ENCODE measurements around the gene SLC6A18. TPM values are rescaled to one million over a fixed set of nuclear protein-coding genes. Genes with fewer than 3 reads are reported as not detected.
"Not testable (repeated sequence)": the region's sequence is repeated elsewhere in the genome, so short reads cannot be mapped to it uniquely, and the experiment has no call there.

Gene SLC6A18
- total RNA-seq, 1 donor from 2014 or later, result not detected

- not testable (repeated sequence) for DNase-seq (ENCODE audit: low read depth in 2 of 2)
Measured at GRCh38 chr5:1229023-1229422, 3.8 kb downstream of the SLC6A18 start.

GRCh38 chr5:1229822-1230221 lies 4.6 kb downstream of the SLC6A18 start:
- DNase-seq (ENCODE audit: low read depth in 2 of 2), result no peak

- no peak for DNase-seq (ENCODE audit: low read depth in 2 of 2)
Measured at GRCh38 chr5:1230551-1230950, 5.4 kb downstream of the SLC6A18 start.

GRCh38 chr5:1231354-1231905 lies 6.2 kb downstream of the SLC6A18 start:
- no peak for DNase-seq (ENCODE audit: low read depth in 2 of 2)

- no peak for DNase-seq (ENCODE audit: low read depth in 2 of 2)
Measured at GRCh38 chr5:1232780-1233179, 7.6 kb downstream of the SLC6A18 start.

- no peak for DNase-seq (ENCODE audit: low read depth in 2 of 2)
Measured at GRCh38 chr5:1235379-1235778, 10.2 kb downstream of the SLC6A18 start.

GRCh38 chr5:1235838-1236237 lies 10.7 kb downstream of the SLC6A18 start:
- no peak for DNase-seq (ENCODE audit: low read depth in 2 of 2)

GRCh38 chr5:1239505-1240251 lies 14.5 kb downstream of the SLC6A18 start:
- DNase-seq (ENCODE audit: low read depth in 2 of 2), result no peak

GRCh38 chr5:1240496-1241260 lies 15.5 kb downstream of the SLC6A18 start:
- no peak for DNase-seq (ENCODE audit: low read depth in 2 of 2)

GRCh38 chr5:1241509-1242080 lies 16.4 kb downstream of the SLC6A18 start:
- no peak for DNase-seq (ENCODE audit: low read depth in 2 of 2)

- DNase-seq (ENCODE audit: low read depth in 2 of 2), result no peak
Measured at GRCh38 chr5:1242733-1243486, 17.7 kb downstream of the SLC6A18 start.

GRCh38 chr5:1243487-1244130 lies 18.4 kb downstream of the SLC6A18 start:
- no peak for DNase-seq (ENCODE audit: low read depth in 2 of 2)

- DNase-seq (ENCODE audit: low read depth in 2 of 2), result no peak
Measured at GRCh38 chr5:1244255-1244654, 19.1 kb downstream of the SLC6A18 start.

GRCh38 chr5:1244976-1245375 lies 19.8 kb downstream of the SLC6A18 start:
- no peak for DNase-seq (ENCODE audit: low read depth in 2 of 2)

GRCh38 chr5:1245905-1246576 lies 20.9 kb downstream of the SLC6A18 start:
- DNase-seq (ENCODE audit: low read depth in 2 of 2), result no peak

- peak; percentile 4 to 49 for DNase-seq (ENCODE audit: low read depth in 2 of 2)
Measured at GRCh38 chr5:1246711-1247431, 21.7 kb downstream of the SLC6A18 start.

GRCh38 chr5:1247811-1248210 lies 22.6 kb downstream of the SLC6A18 start:
- no peak for DNase-seq (ENCODE audit: low read depth in 2 of 2)

GRCh38 chr5:1249366-1250280 lies 24.4 kb downstream of the SLC6A18 start:
- no peak for DNase-seq (ENCODE audit: low read depth in 2 of 2)

Measured in dermis microvascular lymphatic vessel endothelial cell (primary cell).